Measurements from ENCODE around the gene GPER1. TPM values are rescaled to one million over a fixed set of nuclear protein-coding genes. Genes with fewer than 3 reads are reported as not detected.

The GPER1 gene
- total RNA-seq, 1 donor from 2014 or later = 26.0 TPM

- no peak for TF ChIP-seq CTCF (IDR thresholded peaks at IDR 0.05)
- no peaks in the 10 kb centered on the region for H3K27me3 ChIP-seq (ENCODE audit: low read depth)
- H3K27ac ChIP-seq = no peak overlapping the region
- no peak for DNase-seq
- H3K9me3 ChIP-seq = no peaks in the 10 kb centered on the region
- H3K4me3 ChIP-seq = no peak overlapping the region
- H3K4me1 ChIP-seq = peaks cover 11% of the 10 kb centered on the region
- H3K36me3 ChIP-seq = peaks cover 27% of the 10 kb centered on the region
- intact Hi-C loops (cut with DNase I) = no loop called here
- no peak for ATAC-seq
Observed at GRCh38 chr7:1093502-1093843, 5.6 kb downstream of the GPER1 start.

- no peak for TF ChIP-seq CTCF (IDR thresholded peaks at IDR 0.05)
- peaks cover 27% of the 10 kb centered on the region for H3K36me3 ChIP-seq
- DNase-seq (no peak), ATAC-seq (no peak)
- peaks cover 8% of the 10 kb centered on the region for H3K4me1 ChIP-seq
- H3K4me3 ChIP-seq = no peak overlapping the region
- intact Hi-C loops (cut with DNase I) = no loop called here
- no peaks in the 10 kb centered on the region for H3K9me3 ChIP-seq
- H3K27me3 ChIP-seq (ENCODE audit: low read depth) = no peaks in the 10 kb centered on the region
- H3K27ac ChIP-seq = no peak overlapping the region
Observed at GRCh38 chr7:1093916-1094508, 6.1 kb downstream of the GPER1 start.

GRCh38 chr7:1094870-1095269, 7.0 kb downstream of the GPER1 start:
- DNase-seq (no peak), ATAC-seq (no peak)
- no peak for TF ChIP-seq CTCF (IDR thresholded peaks at IDR 0.05)
- Histone ChIP-seq H3K9me3 (no peaks in the 10 kb centered on the region), H3K36me3 (peaks cover 27% of the 10 kb centered on the region), H3K27me3 (ENCODE audit: low read depth) (no peaks in the 10 kb centered on the region), H3K27ac (no peak overlapping the region), H3K4me1 (peaks cover 8% of the 10 kb centered on the region), H3K4me3 (no peak overlapping the region)
- intact Hi-C loops (cut with DNase I) = no loop called here

- no peak for ATAC-seq
- Histone ChIP-seq H3K4me1 (peaks cover 8% of the 10 kb centered on the region), H3K36me3 (peaks cover 27% of the 10 kb centered on the region), H3K9me3 (no peaks in the 10 kb centered on the region), H3K27ac (peak overlapping the region; percentile 47), H3K4me3 (no peak overlapping the region), H3K27me3 (ENCODE audit: low read depth) (no peaks in the 10 kb centered on the region)
- no peak for TF ChIP-seq CTCF (IDR thresholded peaks at IDR 0.05)
- intact Hi-C loops (cut with DNase I) = no loop called here
- DNase-seq = no peak
Observed at GRCh38 chr7:1095621-1096155, 7.8 kb downstream of the GPER1 start.

- ATAC-seq = peak; percentile 68 to 78
- no peaks in the 10 kb centered on the region for H3K9me3 ChIP-seq
- TF ChIP-seq CTCF (IDR thresholded peaks at IDR 0.05) = no peak
- peak; percentile 74 for DNase-seq
- H3K36me3 ChIP-seq = peaks cover 25% of the 10 kb centered on the region
- no peaks in the 10 kb centered on the region for H3K27me3 ChIP-seq (ENCODE audit: low read depth)
- no peak overlapping the region for H3K4me3 ChIP-seq
- intact Hi-C loops (cut with DNase I) = no loop called here
- H3K4me1 ChIP-seq = peaks cover 8% of the 10 kb centered on the region
- H3K27ac ChIP-seq = peak overlapping the region; percentile 47
Observed at GRCh38 chr7:1096156-1097119, 8.5 kb downstream of the GPER1 start.
